ENCODE results near the gene MAML3.
A peak's percentile ranks its signal among the peaks of the same experiment; 100 is the strongest.

DNA sequence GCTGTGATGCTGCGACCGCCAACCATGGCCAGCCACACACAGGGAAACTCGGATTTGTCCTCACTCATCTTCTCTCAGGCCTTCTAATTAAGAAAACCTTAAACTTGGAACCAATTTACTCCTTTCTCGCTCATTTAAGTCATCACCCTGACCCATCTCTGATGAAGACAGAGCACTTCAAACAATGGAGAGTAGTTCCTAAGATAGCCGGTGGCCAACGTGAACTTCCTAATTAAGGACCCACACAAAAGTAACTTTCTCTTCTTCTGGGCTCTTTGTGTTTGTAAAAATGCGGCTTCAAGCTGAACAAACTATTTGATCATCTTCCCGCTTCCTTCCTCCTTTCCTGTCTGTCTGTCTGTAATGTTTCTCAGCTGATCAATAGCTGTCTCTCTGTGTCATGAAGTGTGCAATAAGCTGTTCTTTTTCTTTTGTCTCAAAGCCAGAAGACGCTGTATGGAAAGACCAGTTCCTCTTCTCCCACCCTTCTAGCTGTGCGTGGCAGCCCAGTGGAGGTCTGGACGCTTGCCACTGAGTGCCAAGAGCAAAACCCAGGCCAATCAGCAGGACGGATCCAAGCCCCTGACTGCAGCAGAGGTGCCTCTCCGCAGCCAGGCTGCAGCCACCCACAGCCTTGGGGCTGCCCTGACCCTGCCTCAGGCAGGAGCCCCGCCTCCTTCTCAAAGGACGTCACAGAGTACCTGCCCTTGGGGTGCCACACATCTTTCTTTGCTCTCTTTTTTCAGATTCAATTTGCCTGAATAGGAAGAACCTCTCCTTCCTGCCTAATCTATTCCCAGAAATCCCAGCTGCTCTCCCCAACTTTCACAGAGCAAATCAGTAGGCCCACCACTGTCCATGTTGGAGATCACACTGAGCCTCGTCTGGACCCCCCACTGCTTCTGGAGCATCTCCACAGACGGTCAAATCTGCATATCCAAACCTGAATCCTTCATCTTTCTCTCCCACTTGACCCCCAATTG is 59.3 kb downstream of the MAML3 start:
- TF ChIP-seq, protein P1, sequence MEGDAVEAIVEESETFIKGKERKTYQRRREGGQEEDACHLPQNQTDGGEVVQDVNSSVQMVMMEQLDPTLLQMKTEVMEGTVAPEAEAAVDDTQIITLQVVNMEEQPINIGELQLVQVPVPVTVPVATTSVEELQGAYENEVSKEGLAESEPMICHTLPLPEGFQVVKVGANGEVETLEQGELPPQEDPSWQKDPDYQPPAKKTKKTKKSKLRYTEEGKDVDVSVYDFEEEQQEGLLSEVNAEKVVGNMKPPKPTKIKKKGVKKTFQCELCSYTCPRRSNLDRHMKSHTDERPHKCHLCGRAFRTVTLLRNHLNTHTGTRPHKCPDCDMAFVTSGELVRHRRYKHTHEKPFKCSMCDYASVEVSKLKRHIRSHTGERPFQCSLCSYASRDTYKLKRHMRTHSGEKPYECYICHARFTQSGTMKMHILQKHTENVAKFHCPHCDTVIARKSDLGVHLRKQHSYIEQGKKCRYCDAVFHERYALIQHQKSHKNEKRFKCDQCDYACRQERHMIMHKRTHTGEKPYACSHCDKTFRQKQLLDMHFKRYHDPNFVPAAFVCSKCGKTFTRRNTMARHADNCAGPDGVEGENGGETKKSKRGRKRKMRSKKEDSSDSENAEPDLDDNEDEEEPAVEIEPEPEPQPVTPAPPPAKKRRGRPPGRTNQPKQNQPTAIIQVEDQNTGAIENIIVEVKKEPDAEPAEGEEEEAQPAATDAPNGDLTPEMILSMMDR (IDR thresholded peaks at IDR 0.05; ENCODE audit: low read depth, low read length) = no peak
- TF ChIP-seq MYC (IDR thresholded peaks at IDR 0.05; ENCODE audit: low read depth, low read length) (peak; percentile 38; the same call in 1 of the 2 replicates), POLR2A (IDR thresholded peaks at IDR 0.05; ENCODE audit: extremely low read depth, insufficient read length) (no peak)
- TF ChIP-seq, protein P2, sequence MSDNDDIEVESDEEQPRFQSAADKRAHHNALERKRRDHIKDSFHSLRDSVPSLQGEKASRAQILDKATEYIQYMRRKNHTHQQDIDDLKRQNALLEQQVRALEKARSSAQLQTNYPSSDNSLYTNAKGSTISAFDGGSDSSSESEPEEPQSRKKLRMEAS (IDR thresholded peaks at IDR 0.05; ENCODE audit: low read depth, low read length) = peak; percentile 58

All from NB4 (cell line).